ENCODE data around the gene DLL4.

DNA sequence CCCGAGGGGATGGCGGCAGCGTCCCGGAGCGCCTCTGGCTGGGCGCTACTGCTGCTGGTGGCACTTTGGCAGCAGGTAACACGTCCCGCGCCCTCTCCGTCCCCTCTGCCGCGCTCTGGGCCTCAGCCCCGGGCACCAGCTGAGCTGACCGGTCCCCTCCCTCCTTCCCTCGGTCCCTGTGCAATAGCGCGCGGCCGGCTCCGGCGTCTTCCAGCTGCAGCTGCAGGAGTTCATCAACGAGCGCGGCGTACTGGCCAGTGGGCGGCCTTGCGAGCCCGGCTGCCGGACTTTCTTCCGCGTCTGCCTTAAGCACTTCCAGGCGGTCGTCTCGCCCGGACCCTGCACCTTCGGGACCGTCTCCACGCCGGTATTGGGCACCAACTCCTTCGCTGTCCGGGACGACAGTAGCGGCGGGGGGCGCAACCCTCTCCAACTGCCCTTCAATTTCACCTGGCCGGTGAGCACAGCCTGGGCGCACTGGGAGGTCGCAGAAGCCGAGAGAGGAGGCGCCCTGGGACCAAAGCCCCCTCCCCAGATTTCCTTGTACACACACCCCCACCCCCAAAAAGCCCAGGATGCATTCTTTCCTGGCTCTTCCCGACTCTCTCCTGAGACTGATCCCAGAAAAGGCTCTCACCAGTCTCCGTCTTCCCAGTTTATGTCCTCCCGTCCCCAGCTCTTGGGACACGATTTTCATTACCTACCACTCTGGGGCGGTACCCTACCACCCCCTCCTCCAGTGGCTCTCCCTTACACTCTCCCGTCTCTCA is 705 bp downstream of the DLL4 start:
- no peak for TF ChIP-seq RELA (IDR thresholded peaks at IDR 0.05; ENCODE audit: borderline replicate concordance, partially characterized antibody)
- TF ChIP-seq EP300 (IDR thresholded peaks at IDR 0.05; ENCODE audit: borderline replicate concordance in 1 of 2, control insufficient read depth in 1 of 2, low read depth in 2 of 2, low read length in 2 of 2) = no peak
- TF ChIP-seq GABPA (IDR thresholded peaks at IDR 0.05; ENCODE audit: low read depth) = no peak
- no peak for TF ChIP-seq ATF2 (IDR thresholded peaks at IDR 0.05; ENCODE audit: low read length)
- no peak for TF ChIP-seq ZBTB4 (CRISPR knock-in tag; IDR thresholded peaks at IDR 0.05)
- no peak for TF ChIP-seq TCF3 (IDR thresholded peaks at IDR 0.05; ENCODE audit: borderline replicate concordance, insufficient read depth, low read depth, low read length)
- TF ChIP-seq, protein P1, sequence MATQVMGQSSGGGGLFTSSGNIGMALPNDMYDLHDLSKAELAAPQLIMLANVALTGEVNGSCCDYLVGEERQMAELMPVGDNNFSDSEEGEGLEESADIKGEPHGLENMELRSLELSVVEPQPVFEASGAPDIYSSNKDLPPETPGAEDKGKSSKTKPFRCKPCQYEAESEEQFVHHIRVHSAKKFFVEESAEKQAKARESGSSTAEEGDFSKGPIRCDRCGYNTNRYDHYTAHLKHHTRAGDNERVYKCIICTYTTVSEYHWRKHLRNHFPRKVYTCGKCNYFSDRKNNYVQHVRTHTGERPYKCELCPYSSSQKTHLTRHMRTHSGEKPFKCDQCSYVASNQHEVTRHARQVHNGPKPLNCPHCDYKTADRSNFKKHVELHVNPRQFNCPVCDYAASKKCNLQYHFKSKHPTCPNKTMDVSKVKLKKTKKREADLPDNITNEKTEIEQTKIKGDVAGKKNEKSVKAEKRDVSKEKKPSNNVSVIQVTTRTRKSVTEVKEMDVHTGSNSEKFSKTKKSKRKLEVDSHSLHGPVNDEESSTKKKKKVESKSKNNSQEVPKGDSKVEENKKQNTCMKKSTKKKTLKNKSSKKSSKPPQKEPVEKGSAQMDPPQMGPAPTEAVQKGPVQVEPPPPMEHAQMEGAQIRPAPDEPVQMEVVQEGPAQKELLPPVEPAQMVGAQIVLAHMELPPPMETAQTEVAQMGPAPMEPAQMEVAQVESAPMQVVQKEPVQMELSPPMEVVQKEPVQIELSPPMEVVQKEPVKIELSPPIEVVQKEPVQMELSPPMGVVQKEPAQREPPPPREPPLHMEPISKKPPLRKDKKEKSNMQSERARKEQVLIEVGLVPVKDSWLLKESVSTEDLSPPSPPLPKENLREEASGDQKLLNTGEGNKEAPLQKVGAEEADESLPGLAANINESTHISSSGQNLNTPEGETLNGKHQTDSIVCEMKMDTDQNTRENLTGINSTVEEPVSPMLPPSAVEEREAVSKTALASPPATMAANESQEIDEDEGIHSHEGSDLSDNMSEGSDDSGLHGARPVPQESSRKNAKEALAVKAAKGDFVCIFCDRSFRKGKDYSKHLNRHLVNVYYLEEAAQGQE (IDR thresholded peaks at IDR 0.05; ENCODE audit: low read depth, low read length) = no peak

All from GM12878 (cell line).